ENCODE results near the gene AP1B1. TPM values are rescaled to one million over a fixed set of nuclear protein-coding genes. Genes with fewer than 3 reads are reported as not detected.

The AP1B1 gene
- total and polyA plus RNA-seq, 2 donors from 2014 or later: 50.5 to 82.9 TPM

DNA sequence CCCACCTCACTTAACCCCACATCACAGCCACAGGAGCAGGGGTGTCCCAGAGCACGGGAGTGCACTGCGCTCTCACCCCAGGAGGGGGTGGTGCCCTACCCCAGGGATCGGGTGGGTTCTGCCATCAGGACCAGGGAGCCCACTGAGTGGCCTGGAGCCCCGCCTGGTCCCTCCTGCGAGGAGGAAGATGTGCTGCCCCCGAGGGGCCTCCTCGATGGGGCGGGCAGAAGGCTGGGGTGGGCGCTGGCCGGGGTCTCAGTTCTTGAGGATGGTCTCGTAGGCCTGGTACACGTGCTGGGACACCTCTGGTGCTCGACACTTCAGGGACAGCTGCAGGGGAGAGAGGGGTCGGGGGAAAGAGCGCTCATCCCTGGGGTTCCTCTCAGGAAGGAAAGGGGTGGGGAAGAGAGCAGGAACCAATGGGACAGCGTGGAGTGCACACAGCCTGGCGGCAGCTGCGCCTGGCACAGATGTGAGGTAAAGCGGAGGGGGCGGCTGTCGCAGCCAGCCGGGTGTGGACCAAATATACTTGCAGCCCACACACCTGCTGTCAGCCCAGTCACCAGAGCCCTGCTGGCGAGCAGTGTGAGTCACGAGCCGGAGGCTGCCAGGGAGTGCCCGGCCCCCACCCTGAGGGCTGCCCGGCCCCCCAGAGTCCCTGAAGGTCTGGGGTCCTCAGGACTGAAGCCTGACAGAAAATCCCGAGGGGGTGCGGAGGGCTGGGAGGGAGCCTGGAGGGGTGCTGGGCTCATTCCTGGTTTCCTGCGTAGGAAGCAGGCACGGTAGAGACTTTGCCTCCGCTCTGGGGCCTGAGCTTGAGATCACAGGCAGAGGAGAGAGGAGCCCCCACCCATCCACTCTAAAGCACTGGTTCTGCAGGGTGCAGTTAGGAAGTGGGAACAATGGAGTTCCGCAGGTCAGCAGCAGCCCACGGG lies 59.5 kb downstream of the AP1B1 start:
- no peak overlapping the region for H3K4me3 ChIP-seq (ENCODE audit: low read length in 3 of 3)
- H3K4me1 ChIP-seq (ENCODE audit: control insufficient read depth in 2 of 3, insufficient read depth in 2 of 3, low read depth in 1 of 3, low read length in 3 of 3): no peaks in the 10 kb centered on the region
- DNase-seq: peak in 1 of 5 donors; percentile 73
- FAIRE-seq: no peak
- no peak overlapping the region for H3K9ac ChIP-seq (ENCODE audit: low read length in 3 of 3)
- peaks cover 0 to 13% (median 0%) of the 10 kb centered on the region in 3 donors for H3K36me3 ChIP-seq (ENCODE audit: control insufficient read depth in 2 of 3, insufficient read depth in 3 of 3, low read length in 3 of 3)
- H3K9me3 ChIP-seq (ENCODE audit: control insufficient read depth in 2 of 3, insufficient read depth in 1 of 3, low read length in 3 of 3): no peaks in the 10 kb centered on the region
- TF ChIP-seq, protein P1, sequence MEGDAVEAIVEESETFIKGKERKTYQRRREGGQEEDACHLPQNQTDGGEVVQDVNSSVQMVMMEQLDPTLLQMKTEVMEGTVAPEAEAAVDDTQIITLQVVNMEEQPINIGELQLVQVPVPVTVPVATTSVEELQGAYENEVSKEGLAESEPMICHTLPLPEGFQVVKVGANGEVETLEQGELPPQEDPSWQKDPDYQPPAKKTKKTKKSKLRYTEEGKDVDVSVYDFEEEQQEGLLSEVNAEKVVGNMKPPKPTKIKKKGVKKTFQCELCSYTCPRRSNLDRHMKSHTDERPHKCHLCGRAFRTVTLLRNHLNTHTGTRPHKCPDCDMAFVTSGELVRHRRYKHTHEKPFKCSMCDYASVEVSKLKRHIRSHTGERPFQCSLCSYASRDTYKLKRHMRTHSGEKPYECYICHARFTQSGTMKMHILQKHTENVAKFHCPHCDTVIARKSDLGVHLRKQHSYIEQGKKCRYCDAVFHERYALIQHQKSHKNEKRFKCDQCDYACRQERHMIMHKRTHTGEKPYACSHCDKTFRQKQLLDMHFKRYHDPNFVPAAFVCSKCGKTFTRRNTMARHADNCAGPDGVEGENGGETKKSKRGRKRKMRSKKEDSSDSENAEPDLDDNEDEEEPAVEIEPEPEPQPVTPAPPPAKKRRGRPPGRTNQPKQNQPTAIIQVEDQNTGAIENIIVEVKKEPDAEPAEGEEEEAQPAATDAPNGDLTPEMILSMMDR (IDR thresholded peaks at IDR 0.05; ENCODE audit: borderline replicate concordance, extremely low read depth, insufficient read depth): no peak
- intact Hi-C loops (cut with DNase I): no loop called here
- H3K27me3 ChIP-seq (ENCODE audit: control insufficient read depth, insufficient read depth, low read length): no peaks in the 10 kb centered on the region
- no peak overlapping the region for H3K27ac ChIP-seq (ENCODE audit: low read depth in 2 of 2, low read length in 2 of 2)

DNA sequence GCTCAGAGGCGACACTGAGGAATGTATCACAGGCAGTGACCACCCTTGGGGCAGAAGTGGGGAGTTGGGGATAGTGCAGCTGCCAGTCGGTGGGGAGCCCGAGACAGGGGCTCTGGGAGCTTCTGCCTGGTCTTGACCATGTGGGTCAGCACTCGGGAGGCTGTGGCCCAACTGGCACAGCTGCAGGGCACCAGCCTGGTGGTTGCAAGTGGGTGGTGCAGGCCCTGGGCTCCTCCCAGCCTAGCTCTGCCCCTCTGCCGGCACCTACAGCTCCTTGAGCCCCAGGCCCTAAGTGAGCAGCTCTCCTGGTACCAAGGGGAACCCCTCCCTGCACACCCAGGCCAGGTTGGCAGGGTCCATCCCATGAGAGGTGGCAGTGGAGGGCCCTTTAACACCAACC lies 60.3 kb downstream of the AP1B1 start:
- Histone ChIP-seq H3K27ac (ENCODE audit: low read depth in 2 of 2, low read length in 2 of 2) (no peak overlapping the region), H3K4me3 (ENCODE audit: low read length in 3 of 3) (no peak overlapping the region), H3K4me1 (ENCODE audit: control insufficient read depth in 2 of 3, insufficient read depth in 2 of 3, low read depth in 1 of 3, low read length in 3 of 3) (no peaks in the 10 kb centered on the region), H3K27me3 (ENCODE audit: control insufficient read depth, insufficient read depth, low read length) (no peaks in the 10 kb centered on the region), H3K9me3 (ENCODE audit: control insufficient read depth in 2 of 3, insufficient read depth in 1 of 3, low read length in 3 of 3) (no peaks in the 10 kb centered on the region), H3K9ac (ENCODE audit: low read length in 3 of 3) (no peak overlapping the region), H3K36me3 (ENCODE audit: control insufficient read depth in 2 of 3, insufficient read depth in 3 of 3, low read length in 3 of 3) (peaks cover 0 to 13% (median 0%) of the 10 kb centered on the region in 3 donors)
- TF ChIP-seq, protein P1 (IDR thresholded peaks at IDR 0.05; ENCODE audit: borderline replicate concordance, extremely low read depth, insufficient read depth): no peak
- DNase-seq: peak in 1 of 5 donors; percentile 72
- intact Hi-C loops (cut with DNase I): no loop called here
- FAIRE-seq: no peak

DNA sequence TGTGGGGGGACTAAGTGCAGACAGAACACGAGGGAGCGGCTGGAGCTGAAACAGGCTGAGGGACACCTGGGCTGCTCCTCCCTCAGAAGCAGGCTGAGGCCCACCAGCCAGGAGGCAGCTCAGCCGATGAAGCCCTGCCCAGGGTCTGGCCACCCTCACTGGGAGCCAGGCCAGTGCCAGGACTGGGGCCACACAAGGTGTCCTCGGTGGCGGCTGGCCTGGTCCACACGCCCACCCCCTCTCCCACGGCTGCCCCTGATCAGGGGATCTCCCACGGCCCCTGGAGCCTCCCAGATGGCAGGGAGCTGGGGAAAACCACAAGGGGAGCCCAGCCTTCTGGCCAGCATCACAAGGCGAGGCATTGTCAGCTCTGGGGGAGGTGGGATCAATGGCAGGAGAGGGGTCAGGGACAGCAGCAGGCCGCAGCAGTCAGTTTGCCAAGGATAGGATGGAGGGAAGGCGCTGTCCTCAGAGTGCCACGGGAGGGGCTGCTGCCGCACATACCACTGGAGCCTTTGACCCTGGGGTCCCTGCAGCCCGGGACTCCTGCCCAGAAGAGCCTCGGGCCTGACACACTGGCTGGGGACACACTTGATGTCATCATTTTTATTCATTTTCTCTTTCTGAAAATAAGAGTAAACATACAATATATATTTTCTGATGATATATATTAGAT lies 61.1 kb downstream of the AP1B1 start:
- H3K27ac ChIP-seq (ENCODE audit: low read depth in 2 of 2, low read length in 2 of 2): no peak overlapping the region
- H3K4me3 ChIP-seq (ENCODE audit: low read length in 3 of 3): no peak overlapping the region
- H3K27me3 ChIP-seq (ENCODE audit: control insufficient read depth, insufficient read depth, low read length): no peaks in the 10 kb centered on the region
- H3K9ac ChIP-seq (ENCODE audit: low read length in 3 of 3): no peak overlapping the region
- no peaks in the 10 kb centered on the region for H3K9me3 ChIP-seq (ENCODE audit: control insufficient read depth in 2 of 3, insufficient read depth in 1 of 3, low read length in 3 of 3)
- no peak for FAIRE-seq
- no peaks in the 10 kb centered on the region for H3K4me1 ChIP-seq (ENCODE audit: control insufficient read depth in 2 of 3, insufficient read depth in 2 of 3, low read depth in 1 of 3, low read length in 3 of 3)
- TF ChIP-seq, protein P1 (IDR thresholded peaks at IDR 0.05; ENCODE audit: borderline replicate concordance, extremely low read depth, insufficient read depth): no peak
- peaks cover 0 to 13% (median 0%) of the 10 kb centered on the region in 3 donors for H3K36me3 ChIP-seq (ENCODE audit: control insufficient read depth in 2 of 3, insufficient read depth in 3 of 3, low read length in 3 of 3)
- intact Hi-C loops (cut with DNase I): no loop called here
- no peak for DNase-seq
